Right lobe of liver (tissue), 6 donors: ENCODE results near the gene SNX8. TPM values are rescaled to one million over a fixed set of nuclear protein-coding genes. Genes with fewer than 3 reads are reported as not detected.

Source experiments
- ATAC-seq, 4 donors: fragments of 200-7000 bp; cut with Tn5 transposase; one replicate each; pipeline ENCODE4 v1.9.1; 2020; ENCODE audit warnings: mild to moderate bottlenecking in 4 of 4, moderate library complexity in 4 of 4
- DNase-seq, 3 donors: peaks; one replicate each; pipeline ENCODE4 v3.0.0-alpha.2; 2020
- H3K27ac ChIP-seq, 3 donors: fragments of 200-600 bp; one replicate each; pipeline ENCODE4 v1.8.0; 2022
- H3K27me3 ChIP-seq, 2 donors: fragments of 200-600 bp; one replicate each; pipeline ENCODE4 v1.8.0; 2022
- H3K36me3 ChIP-seq, 4 donors: fragments of 200-600 bp; sonication (generic) in 1 of 4; one replicate each; pipeline versions ENCODE4 v1.5.1 to v1.8.0; 2017 to 2022; ENCODE audit warnings: control low read depth in 1 of 4
- H3K4me1 ChIP-seq, 4 donors: fragments of 200-600 bp; sonication (generic) in 1 of 4; one replicate each; pipeline versions ENCODE4 v1.5.1 to v1.8.0; 2017 to 2022; ENCODE audit warnings: control low read depth in 1 of 4
- H3K4me3 ChIP-seq, 3 donors: fragments of 200-600 bp; one replicate each; pipeline ENCODE4 v1.8.0; 2022
- H3K9me3 ChIP-seq, 4 donors: fragments of 200-600 bp; sonication (generic) in 1 of 4; one replicate each; pipeline versions ENCODE4 v1.5.1 to v1.8.0; 2017 to 2022; ENCODE audit warnings: control low read depth in 1 of 4
- CTCF ChIP-seq, 4 donors: fragments of 200-600 bp in 3 of 4; fragments of 450-650 bp in 1 of 4; IDR thresholded peaks; one replicate each; pipeline versions ENCODE4 v1.5.1 to v1.8.0; 2016 to 2022; ENCODE audit warnings: antibody characterized with exemption in 4 of 4, mild to moderate bottlenecking in 2 of 4
- POLR2A ChIP-seq: fragments of 450-650 bp; IDR thresholded peaks from one replicate; pipeline ENCODE4 v1.6.1; 2017; ENCODE audit warnings: antibody characterized with exemption, mild to moderate bottlenecking
- WGBS: methylation state at CpG from one replicate; pipeline ENCODE4 v1.1.6; 2018; ENCODE audit warnings: low coverage, low lambda C conversion rate; ENCODE audit not compliant: insufficient coverage; ENCODE audit errors: missing lambda C conversion rate; 5-methylcytosine and 5-hydroxymethylcytosine counted together
- intact Hi-C, 2 donors: fragments of 100-400 bp; cut with DNase I; formaldehyde crosslinking; loops; one replicate each; pipeline versions ENCODE4 v1.11.2 to v1.14.1; 2022
- total RNA-seq, 6 experiments: library from RNA; depleted of rRNA in 2 of 6; stranded (reverse); fragments of >200 nt in 2 of 6; fragmentation: NEBNext Ultra II Directional in 3 of 6; extraction: Animal tissue kit (Norgen Biotek cat#: 25700) in 3 of 6; gene quantifications; one replicate each; pipeline versions ENCODE4 v1.1.0 to v1.2.4, GENCODE V29; 2016 to 2023
- donor health status: DM: no; HTN: yes; CAD: no.
- donor health status: DM: no; HTN: no; CAD: no.
- donor health status: DM: no; HTN: no; CAD: no.
- donor health status: DM: no; HTN: yes; CAD: no.
- donor health status: DM: no; HTN: yes; CAD: no.

Gene SNX8
- total RNA-seq, 6 experiments from 2014 or later: 9.1 to 26.2 (median 13.0) TPM

- WGBS: 15% methylated on average over 11 of the region's 21 CpGs
- TF ChIP-seq POLR2A (no peak), CTCF (IDR thresholded peaks at IDR 0.05) (no peak)
- H3K4me3 ChIP-seq: peak overlapping the region; percentile 80 to 99 (median 99)
- no peak overlapping the region for H3K27ac ChIP-seq
- no peaks in the 10 kb centered on the region for H3K9me3 ChIP-seq
- H3K36me3 ChIP-seq: peaks cover 0 to 13% (median 5%) of the 10 kb centered on the region in 4 donors
- H3K27me3 ChIP-seq: no peaks in the 10 kb centered on the region
- intact Hi-C loops: loop anchor here in 1 of 2 donors (10.0 kb wide), 1 partner anchor 112 kb away; the partner anchor contains the start of gene EIF3B
- peaks cover 0 to 17% (median 0%) of the 10 kb centered on the region in 4 donors for H3K4me1 ChIP-seq
- ATAC-seq: peak; percentile 12 to 23 (median 18)
- no peak for DNase-seq
These were observed 71.5 kb downstream of the SNX8 start for GRCh38 chr7:2242541-2243429.

GRCh38 chr7:2241580-2242540, 72.4 kb downstream of the SNX8 start, which contains the start of the genes MRM2 and NUDT1:
Gene MRM2 (minus strand): TSS chr7:2242205. CDS start chr7:2242169, 36 bp downstream.
Gene NUDT1 (plus strand): TSS chr7:2242226. CDS start chr7:2244575, 2,349 bp downstream.
- H3K4me1 ChIP-seq: peaks cover 0 to 17% (median 0%) of the 10 kb centered on the region in 4 donors
- under 1% methylated on average over 39 of the region's 81 CpGs for WGBS
- TF ChIP-seq CTCF (IDR thresholded peaks at IDR 0.05) (no peak), POLR2A (peak; percentile 59)
- H3K4me3 ChIP-seq: peak within 1 kb of the TSS; percentile 80 to 99 (median 99)
- intact Hi-C loops: loop anchor here in 1 of 2 donors (10.0 kb wide), 1 partner anchor 113 kb away; the partner anchor contains the start of gene EIF3B
- no peaks in the 10 kb centered on the region for H3K27me3 ChIP-seq
- peaks cover 0 to 20% (median 5%) of the 10 kb centered on the region in 4 donors for H3K36me3 ChIP-seq
- ATAC-seq (peak; percentile 93 to 96 (median 96)), DNase-seq (peak; percentile 87 to 90 (median 89))
- H3K27ac ChIP-seq: peak within 1 kb of the TSS; percentile 34 to 40 (median 40)
- no peaks in the 10 kb centered on the region for H3K9me3 ChIP-seq

GRCh38 chr7:2239242-2239641, 75.0 kb downstream of the SNX8 start:
- no peak for TF ChIP-seq POLR2A
- TF ChIP-seq CTCF (IDR thresholded peaks at IDR 0.05): no peak
- Histone ChIP-seq H3K9me3 (no peaks in the 10 kb centered on the region), H3K36me3 (peaks cover 0 to 35% (median 6%) of the 10 kb centered on the region in 4 donors), H3K4me1 (peaks cover 0 to 17% (median 0%) of the 10 kb centered on the region in 4 donors), H3K4me3 (no peak overlapping the region), H3K27ac (no peak overlapping the region), H3K27me3 (no peaks in the 10 kb centered on the region)
- DNase-seq: no peak
- ATAC-seq: no peak
- 89% methylated on average over 9 of the region's 17 CpGs for WGBS
- intact Hi-C loops: no loop called here

GRCh38 chr7:2237109-2237602, 77.1 kb downstream of the SNX8 start:
- peak in 1 of 3 donors; percentile 50 for DNase-seq
- no peak for TF ChIP-seq CTCF (IDR thresholded peaks at IDR 0.05)
- TF ChIP-seq POLR2A: peak; percentile 32
- Histone ChIP-seq H3K4me3 (no peak overlapping the region), H3K27me3 (no peaks in the 10 kb centered on the region), H3K9me3 (no peaks in the 10 kb centered on the region), H3K27ac (peak overlapping the region; percentile 6 to 60 (median 51)), H3K4me1 (peaks cover 0 to 15% (median 0%) of the 10 kb centered on the region in 4 donors), H3K36me3 (peaks cover 0 to 35% (median 6%) of the 10 kb centered on the region in 4 donors)
- ATAC-seq: peak in 3 of 4 donors; percentile 17 to 33 (median 28)
- WGBS: 74% methylated on average over 10 of the region's 12 CpGs
- intact Hi-C loops: no loop called here
